K562 (cell line): ENCODE measurements around the gene U2AF1L4. TPM values are rescaled to one million over a fixed set of nuclear protein-coding genes. Genes with fewer than 3 reads are reported as not detected.

Experiments used
- EGR1 ChIP-seq: fragments of 450-650 bp; conservative IDR thresholded peaks from 2 replicates; pipeline ENCODE4 v1.6.1; 2017; ENCODE audit warnings: mild to moderate bottlenecking
- ELF4 ChIP-seq: fragments of 450-650 bp; formaldehyde crosslinking; IDR thresholded peaks from 2 replicates; pipeline ENCODE4 v1.4.0; 2022; ENCODE audit warnings: missing genetic modification characterization
- EP400 ChIP-seq: fragments of 450-650 bp; IDR thresholded peaks from 2 replicates; pipeline ENCODE4 v1.6.1; 2017; ENCODE audit warnings: antibody characterized with exemption, mild to moderate bottlenecking, moderate library complexity
- FOXK1 ChIP-seq: sonication (generic); formaldehyde crosslinking; IDR thresholded peaks from 2 replicates; pipeline ENCODE4 v1.8.0; 2022; ENCODE audit warnings: missing genetic modification reagents, mild to moderate bottlenecking, borderline replicate concordance
- GTF2A2 ChIP-seq: IDR thresholded peaks from 2 replicates; pipeline ENCODE4 v1.6.1; 2016; ENCODE audit warnings: mild to moderate bottlenecking, missing genetic modification characterization, missing compliant biosample characterization
- GTF2F1 ChIP-seq: IDR thresholded peaks from 2 replicates; pipeline ENCODE4 v1.6.1; 2011; ENCODE audit warnings: low read depth, low read length, improper control_type of control experiment
- HEY1 ChIP-seq: fragments of 250-450 bp; sonication (Bioruptor Pico); IDR thresholded peaks from 2 replicates; pipeline ENCODE4 v1.5.0; 2020; ENCODE audit warnings: mild to moderate bottlenecking, moderate library complexity, borderline replicate concordance
- HNRNPK ChIP-seq: fragments of 200-400 bp; formaldehyde crosslinking; IDR thresholded peaks from one replicate; pipeline ENCODE4 v1.6.1; 2018; ENCODE audit warnings: mild to moderate bottlenecking, low read depth, low read length; ENCODE audit not compliant: poor library complexity, severe bottlenecking
- MED1 ChIP-seq: sonication (generic); formaldehyde crosslinking; IDR thresholded peaks from 2 replicates; pipeline ENCODE4 v1.8.1; 2023; ENCODE audit warnings: missing genetic modification reagents, borderline replicate concordance
- MXI1 ChIP-seq: IDR thresholded peaks from 2 replicates; pipeline ENCODE4 v1.6.1; 2011; ENCODE audit warnings: low read depth, mild to moderate bottlenecking, improper control_type of control experiment, low read length
- NEUROD1 ChIP-seq: fragments of 150-350 bp; IDR thresholded peaks from 2 replicates; pipeline ENCODE4 v1.6.1; 2014; ENCODE audit warnings: borderline replicate concordance, low read length, low read depth; ENCODE audit not compliant: partially characterized antibody
- NFIC ChIP-seq: fragments of 450-650 bp; IDR thresholded peaks from 2 replicates; pipeline ENCODE4 v1.6.1; 2017; ENCODE audit warnings: mild to moderate bottlenecking, inconsistent platforms
- PHF21A ChIP-seq: fragments of 450-650 bp; IDR thresholded peaks from 2 replicates; pipeline ENCODE4 v1.6.1; 2017; ENCODE audit warnings: low read depth, borderline replicate concordance
- TBL1XR1 ChIP-seq, 2 experiments: IDR thresholded peaks; 2 replicates each; pipeline ENCODE4 v1.6.1; 2012; ENCODE audit warnings: improper control_type of control experiment in 2 of 2, low read length in 2 of 2, mild to moderate bottlenecking in 1 of 2
- ZFP36 ChIP-seq: fragments of 150-350 bp; IDR thresholded peaks from 2 replicates; pipeline ENCODE4 v1.6.1; 2018; ENCODE audit warnings: low read length, low read depth; ENCODE audit not compliant: partially characterized antibody
- ZFX ChIP-seq: sonication (generic); formaldehyde crosslinking; IDR thresholded peaks from 2 replicates; pipeline ENCODE4 v1.8.0; 2022; ENCODE audit warnings: mild to moderate bottlenecking, missing genetic modification reagents, moderate library complexity
- ZZZ3 ChIP-seq: fragments of 450-650 bp; IDR thresholded peaks from 2 replicates; pipeline ENCODE4 v1.6.1; 2016; ENCODE audit warnings: antibody characterized with exemption, mild to moderate bottlenecking, moderate library complexity
- polyA plus RNA-seq, 8 experiments: library from polyadenylated mRNA; depleted of rRNA in 4 of 8; stranded (reverse) in 5 of 8; unstranded in 3 of 8; fragments of >200 nt; fragmentation: Nextera tagmentation in 2 of 8; fragmentation: Illumina TruSeq in 1 of 8; extraction: Ambion mirVana in 2 of 8; extraction: Trizol in 1 of 8; gene quantifications; 2 replicates each; pipeline versions ENCODE4 v1.2.1 to v1.2.3, GENCODE V29; 2011 to 2014; ENCODE audit warnings: inconsistent platforms in 1 of 8, missing spikeins in 1 of 8
- total RNA-seq, 7 experiments: library from RNA; depleted of rRNA in 6 of 7; stranded (reverse); fragments of >200 nt in 6 of 7; fragmentation: Illumina TruSeq in 2 of 7; extraction: Trizol in 2 of 7; gene quantifications; 2 replicates each; pipeline versions ENCODE4 v1.2.1 to v1.2.3, GENCODE V29; 2011 to 2021; ENCODE audit warnings: low replicate concordance in 1 of 7
- TF ChIP-seq, protein P1 (sequence below): sonication (generic); formaldehyde crosslinking; IDR thresholded peaks from 2 replicates; pipeline ENCODE4 v1.8.1; 2023; ENCODE audit warnings: missing genetic modification reagents, mild to moderate bottlenecking, borderline replicate concordance
- TF ChIP-seq, protein P2 (sequence below): fragments of 200-800 bp; sonication (Bioruptor generic); IDR thresholded peaks from 2 replicates; pipeline ENCODE4 v1.6.1; 2017; ENCODE audit warnings: missing genetic modification characterization, missing compliant biosample characterization
- TF ChIP-seq, protein P3 (sequence below), 3 experiments: IDR thresholded peaks in 2 of 3; conservative IDR thresholded peaks in 1 of 3; 2 replicates each; pipeline ENCODE4 v1.5.1; 2011 to 2012; ENCODE audit warnings: low read length in 3 of 3, mild to moderate bottlenecking in 3 of 3, control low read depth in 2 of 3, improper control_type of control experiment in 1 of 3, inconsistent platforms in 1 of 3, low read depth in 1 of 3, mixed read lengths in 1 of 3, moderate library complexity in 1 of 3; ENCODE audit not compliant: insufficient read depth in 2 of 3

U2AF1L4 gene
- total and polyA plus RNA-seq, 9 of the 15 experiments (the other 6 are each of a cell fraction or from before 2014, with no cell fraction given): 8.4 to 19.5 (median 12.6) TPM

DNA sequence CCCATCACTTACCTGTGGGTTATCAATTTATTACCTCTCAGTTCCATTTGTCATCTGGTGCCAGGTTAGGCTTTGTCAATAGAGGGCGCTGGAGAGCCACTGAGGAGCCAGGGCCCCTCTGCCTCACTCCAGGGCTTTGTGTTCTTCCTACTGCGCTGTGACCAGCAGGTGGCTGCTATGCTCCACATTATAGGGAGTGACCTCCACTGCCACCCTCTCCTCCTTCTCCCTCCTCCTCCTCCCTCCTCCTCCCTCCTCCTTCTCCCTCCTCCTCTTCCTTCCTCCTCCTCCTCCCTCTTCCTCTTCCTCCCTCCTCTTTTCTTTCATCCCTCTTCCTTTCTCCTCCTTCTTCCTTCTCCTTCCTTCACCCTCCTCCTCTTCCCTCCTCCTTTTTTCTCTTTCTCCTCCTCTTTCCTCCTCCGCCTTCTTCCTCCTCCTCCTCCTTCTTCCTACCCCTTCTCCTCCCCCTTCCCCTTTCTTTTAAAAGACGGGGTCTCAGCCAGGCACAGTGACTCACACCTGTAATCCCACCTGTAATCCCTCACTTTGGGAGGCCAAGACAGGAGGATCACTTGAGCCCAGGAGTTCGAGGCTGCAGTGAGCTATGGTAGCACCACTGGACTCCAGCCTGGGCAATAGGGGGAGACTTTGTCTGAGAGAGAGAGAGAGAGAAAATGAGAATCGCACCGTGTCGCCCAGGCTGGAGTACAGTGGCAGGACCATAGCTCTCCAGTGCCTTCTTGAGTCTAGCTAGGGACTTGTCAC, 51.2 kb downstream of the U2AF1L4 start (continued):
- TF ChIP-seq, protein P1, sequence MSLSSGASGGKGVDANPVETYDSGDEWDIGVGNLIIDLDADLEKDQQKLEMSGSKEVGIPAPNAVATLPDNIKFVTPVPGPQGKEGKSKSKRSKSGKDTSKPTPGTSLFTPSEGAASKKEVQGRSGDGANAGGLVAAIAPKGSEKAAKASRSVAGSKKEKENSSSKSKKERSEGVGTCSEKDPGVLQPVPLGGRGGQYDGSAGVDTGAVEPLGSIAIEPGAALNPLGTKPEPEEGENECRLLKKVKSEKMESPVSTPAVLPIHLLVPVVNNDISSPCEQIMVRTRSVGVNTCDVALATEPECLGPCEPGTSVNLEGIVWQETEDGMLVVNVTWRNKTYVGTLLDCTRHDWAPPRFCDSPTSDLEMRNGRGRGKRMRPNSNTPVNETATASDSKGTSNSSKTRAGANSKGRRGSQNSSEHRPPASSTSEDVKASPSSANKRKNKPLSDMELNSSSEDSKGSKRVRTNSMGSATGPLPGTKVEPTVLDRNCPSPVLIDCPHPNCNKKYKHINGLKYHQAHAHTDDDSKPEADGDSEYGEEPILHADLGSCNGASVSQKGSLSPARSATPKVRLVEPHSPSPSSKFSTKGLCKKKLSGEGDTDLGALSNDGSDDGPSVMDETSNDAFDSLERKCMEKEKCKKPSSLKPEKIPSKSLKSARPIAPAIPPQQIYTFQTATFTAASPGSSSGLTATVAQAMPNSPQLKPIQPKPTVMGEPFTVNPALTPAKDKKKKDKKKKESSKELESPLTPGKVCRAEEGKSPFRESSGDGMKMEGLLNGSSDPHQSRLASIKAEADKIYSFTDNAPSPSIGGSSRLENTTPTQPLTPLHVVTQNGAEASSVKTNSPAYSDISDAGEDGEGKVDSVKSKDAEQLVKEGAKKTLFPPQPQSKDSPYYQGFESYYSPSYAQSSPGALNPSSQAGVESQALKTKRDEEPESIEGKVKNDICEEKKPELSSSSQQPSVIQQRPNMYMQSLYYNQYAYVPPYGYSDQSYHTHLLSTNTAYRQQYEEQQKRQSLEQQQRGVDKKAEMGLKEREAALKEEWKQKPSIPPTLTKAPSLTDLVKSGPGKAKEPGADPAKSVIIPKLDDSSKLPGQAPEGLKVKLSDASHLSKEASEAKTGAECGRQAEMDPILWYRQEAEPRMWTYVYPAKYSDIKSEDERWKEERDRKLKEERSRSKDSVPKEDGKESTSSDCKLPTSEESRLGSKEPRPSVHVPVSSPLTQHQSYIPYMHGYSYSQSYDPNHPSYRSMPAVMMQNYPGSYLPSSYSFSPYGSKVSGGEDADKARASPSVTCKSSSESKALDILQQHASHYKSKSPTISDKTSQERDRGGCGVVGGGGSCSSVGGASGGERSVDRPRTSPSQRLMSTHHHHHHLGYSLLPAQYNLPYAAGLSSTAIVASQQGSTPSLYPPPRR (CRISPR knock-in tag): 0 out of 2 replicates have a peak, but pooled peaks have one; percentile 29
- TF ChIP-seq HEY1 (CRISPR knock-in tag) (no peak), FOXK1 (no peak), TBL1XR1 (IDR thresholded peaks at IDR 0.05; ENCODE audit: low read length in 2 of 2) (0 out of 4 replicates have a peak, but pooled peaks have one; percentile 34), PHF21A (peak; percentile 26; the same call in 1 of the 2 replicates), ZZZ3 (peak; percentile 18; the same call in 1 of the 2 replicates), EP400 (peak; percentile 59; the same call in 1 of the 2 replicates), HNRNPK (no peak), NFIC (peak; percentile 49; the same call in 1 of the 2 replicates), ELF4 (CRISPR knock-in tag) (peak; percentile 95), GTF2A2 (no peak), EGR1 (peak; percentile 32), ZFX (no peak), MXI1 (no peak), GTF2F1 (no peak), ZFP36 (peak; percentile 57), NEUROD1 (peak; percentile 69), MED1 (CRISPR knock-in tag) (no peak)
- TF ChIP-seq, protein P2, sequence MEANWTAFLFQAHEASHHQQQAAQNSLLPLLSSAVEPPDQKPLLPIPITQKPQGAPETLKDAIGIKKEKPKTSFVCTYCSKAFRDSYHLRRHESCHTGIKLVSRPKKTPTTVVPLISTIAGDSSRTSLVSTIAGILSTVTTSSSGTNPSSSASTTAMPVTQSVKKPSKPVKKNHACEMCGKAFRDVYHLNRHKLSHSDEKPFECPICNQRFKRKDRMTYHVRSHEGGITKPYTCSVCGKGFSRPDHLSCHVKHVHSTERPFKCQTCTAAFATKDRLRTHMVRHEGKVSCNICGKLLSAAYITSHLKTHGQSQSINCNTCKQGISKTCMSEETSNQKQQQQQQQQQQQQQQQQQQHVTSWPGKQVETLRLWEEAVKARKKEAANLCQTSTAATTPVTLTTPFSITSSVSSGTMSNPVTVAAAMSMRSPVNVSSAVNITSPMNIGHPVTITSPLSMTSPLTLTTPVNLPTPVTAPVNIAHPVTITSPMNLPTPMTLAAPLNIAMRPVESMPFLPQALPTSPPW (CRISPR knock-in tag): peak; percentile 59
- TF ChIP-seq, protein P3, sequence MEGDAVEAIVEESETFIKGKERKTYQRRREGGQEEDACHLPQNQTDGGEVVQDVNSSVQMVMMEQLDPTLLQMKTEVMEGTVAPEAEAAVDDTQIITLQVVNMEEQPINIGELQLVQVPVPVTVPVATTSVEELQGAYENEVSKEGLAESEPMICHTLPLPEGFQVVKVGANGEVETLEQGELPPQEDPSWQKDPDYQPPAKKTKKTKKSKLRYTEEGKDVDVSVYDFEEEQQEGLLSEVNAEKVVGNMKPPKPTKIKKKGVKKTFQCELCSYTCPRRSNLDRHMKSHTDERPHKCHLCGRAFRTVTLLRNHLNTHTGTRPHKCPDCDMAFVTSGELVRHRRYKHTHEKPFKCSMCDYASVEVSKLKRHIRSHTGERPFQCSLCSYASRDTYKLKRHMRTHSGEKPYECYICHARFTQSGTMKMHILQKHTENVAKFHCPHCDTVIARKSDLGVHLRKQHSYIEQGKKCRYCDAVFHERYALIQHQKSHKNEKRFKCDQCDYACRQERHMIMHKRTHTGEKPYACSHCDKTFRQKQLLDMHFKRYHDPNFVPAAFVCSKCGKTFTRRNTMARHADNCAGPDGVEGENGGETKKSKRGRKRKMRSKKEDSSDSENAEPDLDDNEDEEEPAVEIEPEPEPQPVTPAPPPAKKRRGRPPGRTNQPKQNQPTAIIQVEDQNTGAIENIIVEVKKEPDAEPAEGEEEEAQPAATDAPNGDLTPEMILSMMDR (IDR thresholded peaks at IDR 0.05 in 2 of 3, conservative IDR thresholded peaks at IDR 0.05 in 1 of 3; ENCODE audit: insufficient read depth in 2 of 3, low read depth in 1 of 3, low read length in 3 of 3): peak; percentile 98 to 99 (median 99)
